Gastrocnemius medialis (tissue), 4 donors: ENCODE results near the gene NR2C2AP.

Experiments
- POLR2A ChIP-seq, 2 donors: fragments of 450-650 bp; IDR thresholded peaks; one replicate each; pipeline ENCODE4 v1.6.1; 2017; ENCODE audit warnings: antibody characterized with exemption in 2 of 2, mild to moderate bottlenecking in 2 of 2, moderate library complexity in 2 of 2
- TF ChIP-seq, protein P1 (sequence below), 5 experiments: fragments of 450-650 bp in 3 of 5; fragments of 200-600 bp in 2 of 5; sonication (generic) in 2 of 5; IDR thresholded peaks in 4 of 5; conservative IDR thresholded peaks in 1 of 5; 1 replicate in 4 of 5; 2 replicates in 1 of 5; pipeline ENCODE4 v1.5.1; 2016 to 2019; ENCODE audit warnings: antibody characterized with exemption in 5 of 5, mild to moderate bottlenecking in 3 of 5, moderate library complexity in 3 of 5

DNA sequence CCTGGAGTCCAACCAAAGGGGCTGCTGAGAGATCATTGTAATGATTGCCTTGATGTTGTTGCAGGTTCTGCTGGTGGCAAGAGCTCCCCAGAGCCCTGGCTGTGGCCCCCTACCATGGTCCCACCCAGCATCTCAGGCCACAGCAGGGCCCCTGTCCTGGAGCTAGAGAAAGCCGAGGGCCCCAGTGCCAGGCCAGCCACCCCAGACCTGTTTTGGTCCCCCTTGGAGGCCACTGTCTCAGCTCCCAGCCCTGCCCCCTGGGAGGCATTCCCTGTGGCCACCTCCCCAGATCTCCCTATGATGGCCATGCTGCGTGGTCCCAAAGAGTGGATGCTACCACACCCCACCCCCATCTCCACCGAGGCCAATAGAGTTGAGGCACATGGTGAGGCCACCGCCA is 24.0 kb upstream of the NR2C2AP start:
- TF ChIP-seq, protein P1, sequence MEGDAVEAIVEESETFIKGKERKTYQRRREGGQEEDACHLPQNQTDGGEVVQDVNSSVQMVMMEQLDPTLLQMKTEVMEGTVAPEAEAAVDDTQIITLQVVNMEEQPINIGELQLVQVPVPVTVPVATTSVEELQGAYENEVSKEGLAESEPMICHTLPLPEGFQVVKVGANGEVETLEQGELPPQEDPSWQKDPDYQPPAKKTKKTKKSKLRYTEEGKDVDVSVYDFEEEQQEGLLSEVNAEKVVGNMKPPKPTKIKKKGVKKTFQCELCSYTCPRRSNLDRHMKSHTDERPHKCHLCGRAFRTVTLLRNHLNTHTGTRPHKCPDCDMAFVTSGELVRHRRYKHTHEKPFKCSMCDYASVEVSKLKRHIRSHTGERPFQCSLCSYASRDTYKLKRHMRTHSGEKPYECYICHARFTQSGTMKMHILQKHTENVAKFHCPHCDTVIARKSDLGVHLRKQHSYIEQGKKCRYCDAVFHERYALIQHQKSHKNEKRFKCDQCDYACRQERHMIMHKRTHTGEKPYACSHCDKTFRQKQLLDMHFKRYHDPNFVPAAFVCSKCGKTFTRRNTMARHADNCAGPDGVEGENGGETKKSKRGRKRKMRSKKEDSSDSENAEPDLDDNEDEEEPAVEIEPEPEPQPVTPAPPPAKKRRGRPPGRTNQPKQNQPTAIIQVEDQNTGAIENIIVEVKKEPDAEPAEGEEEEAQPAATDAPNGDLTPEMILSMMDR (IDR thresholded peaks at IDR 0.05 in 4 of 5, conservative IDR thresholded peaks at IDR 0.05 in 1 of 5), result no peak
- TF ChIP-seq POLR2A (IDR thresholded peaks at IDR 0.05), result no peak
